Measurements from ENCODE around the gene RNF220.

Gene RNF220

DNA sequence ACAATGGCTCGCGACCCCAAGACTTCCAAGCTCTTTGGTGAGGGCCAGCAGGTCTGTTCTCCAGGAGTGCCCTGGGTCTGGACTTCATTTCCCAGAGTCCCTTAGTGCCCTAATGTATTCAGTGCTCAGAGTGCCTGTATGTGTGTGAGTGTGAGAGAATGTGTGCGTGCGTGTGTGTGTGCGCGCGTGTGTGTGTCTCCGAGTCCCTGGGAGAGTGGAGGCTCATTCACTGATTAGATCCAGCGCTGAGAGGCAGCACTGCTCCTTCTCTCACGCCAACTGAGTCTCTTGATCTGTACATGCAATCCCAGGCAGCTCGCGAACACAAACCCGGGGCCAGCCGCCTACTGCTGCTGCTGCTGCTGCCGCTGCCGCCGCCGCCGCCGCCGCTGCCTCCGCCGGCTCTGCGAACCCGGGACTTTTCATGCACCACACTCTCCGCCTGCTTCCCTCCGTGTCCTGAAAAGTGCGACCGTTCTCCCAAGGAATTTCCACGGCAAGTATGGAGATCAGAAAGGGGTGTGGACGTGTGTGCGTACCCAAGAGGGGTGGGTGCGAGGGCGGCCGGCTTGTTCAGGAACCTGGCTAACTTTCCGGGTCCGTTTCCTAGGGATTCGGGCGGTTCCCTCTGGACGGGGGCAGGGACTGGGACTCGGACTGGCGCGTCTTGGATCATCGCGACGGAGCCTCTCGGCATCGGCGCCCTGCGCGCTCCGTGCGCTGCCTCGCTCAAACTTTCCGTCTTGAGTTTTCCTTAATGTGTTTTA lies at the start of gene RNF220:
RNF220 (plus strand) TSS at position 225 of the 767 bp plus-strand sequence.
- DNase-seq (ENCODE audit: low spot score), result no peak

DNA sequence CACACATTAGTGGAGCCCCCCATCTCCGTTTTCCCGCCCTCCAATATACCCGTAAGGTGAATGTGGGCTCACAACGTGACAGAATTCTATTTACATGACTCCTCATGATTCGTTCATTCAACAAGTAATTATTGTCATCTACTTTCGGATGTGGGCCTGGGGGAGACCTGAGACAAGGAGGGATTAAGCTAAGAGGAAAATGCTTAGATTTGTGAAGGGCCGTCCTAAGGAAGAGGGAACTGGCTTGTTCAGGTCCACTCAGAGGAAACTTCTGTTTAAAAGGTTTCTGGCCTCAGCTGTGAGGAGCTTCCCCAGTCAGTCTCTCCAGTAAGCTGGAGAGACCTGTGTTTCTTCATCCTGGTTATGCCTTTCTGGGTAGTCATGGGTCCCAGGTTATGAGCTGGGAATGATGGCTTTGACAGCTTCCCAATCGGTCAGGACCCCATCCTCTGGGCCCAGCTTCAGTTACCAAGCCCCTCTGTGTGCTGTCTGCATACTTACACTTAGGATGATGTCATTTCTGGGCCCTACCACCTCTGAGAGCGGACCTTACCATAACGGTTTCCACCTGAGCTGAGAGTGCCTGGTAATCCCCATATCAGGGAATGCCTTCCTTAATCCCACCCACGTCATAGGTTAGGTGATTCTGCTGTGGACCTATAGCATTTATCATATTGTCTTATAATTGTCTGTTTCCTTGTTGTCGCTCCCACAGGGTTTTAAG lies 49.3 kb upstream of the RNF220 start:
- DNase-seq (ENCODE audit: low spot score), result no peak

DNA sequence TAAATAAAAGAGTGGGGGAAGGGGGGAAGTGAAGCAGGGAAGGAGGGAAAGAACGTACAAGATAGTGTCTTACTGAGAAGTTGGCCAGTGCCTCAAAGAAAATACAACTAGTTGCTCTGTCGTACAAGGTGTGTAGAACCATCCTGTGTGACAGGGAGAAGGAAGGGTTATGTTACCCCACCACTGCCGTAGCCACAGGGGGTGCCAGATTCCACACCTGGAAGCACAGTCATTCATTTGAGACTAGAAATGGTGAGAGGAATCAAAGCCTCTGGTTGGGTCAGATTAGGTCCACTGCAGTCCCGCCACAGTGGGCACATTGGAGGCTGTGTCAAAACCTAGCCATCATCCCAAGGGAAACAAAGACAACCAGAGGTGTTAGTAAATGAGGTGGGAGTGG lies 47.3 kb upstream of the RNF220 start:
- no peak for DNase-seq (ENCODE audit: low spot score)

DNA sequence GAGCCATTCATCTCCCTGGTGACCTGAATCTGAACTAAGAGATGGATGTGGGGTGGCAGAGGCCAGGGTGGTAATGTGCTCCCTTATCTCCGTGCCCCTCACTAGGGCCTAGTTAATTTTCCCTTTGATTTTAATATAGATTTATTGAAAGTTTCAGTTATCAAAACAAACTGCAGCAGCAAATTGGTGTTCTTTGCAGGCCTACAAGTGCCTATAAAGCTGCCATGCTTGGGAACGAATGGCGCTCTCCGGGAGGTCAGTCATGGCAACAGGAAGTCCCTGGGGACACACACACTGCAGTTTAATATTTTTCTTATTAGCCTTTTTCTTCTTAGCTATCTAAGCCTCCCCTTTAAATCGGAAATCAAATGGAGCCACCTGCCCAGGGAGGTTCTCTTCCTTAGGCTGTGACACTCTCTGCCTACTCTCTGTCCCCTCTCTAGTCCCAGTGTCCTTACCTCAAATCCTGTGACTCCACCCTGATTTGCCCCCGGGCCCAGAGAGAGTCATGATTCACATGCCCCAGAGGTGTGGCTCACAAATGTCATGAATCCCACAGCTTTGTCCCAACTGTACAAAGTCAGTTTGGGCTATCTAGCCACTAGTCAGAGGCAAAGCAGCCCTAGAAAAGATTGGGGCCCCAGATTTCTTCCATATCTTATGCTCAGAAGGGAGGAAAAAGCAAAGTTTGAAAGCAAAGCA lies 45.7 kb upstream of the RNF220 start:
- no peak for DNase-seq (ENCODE audit: low spot score)

DNA sequence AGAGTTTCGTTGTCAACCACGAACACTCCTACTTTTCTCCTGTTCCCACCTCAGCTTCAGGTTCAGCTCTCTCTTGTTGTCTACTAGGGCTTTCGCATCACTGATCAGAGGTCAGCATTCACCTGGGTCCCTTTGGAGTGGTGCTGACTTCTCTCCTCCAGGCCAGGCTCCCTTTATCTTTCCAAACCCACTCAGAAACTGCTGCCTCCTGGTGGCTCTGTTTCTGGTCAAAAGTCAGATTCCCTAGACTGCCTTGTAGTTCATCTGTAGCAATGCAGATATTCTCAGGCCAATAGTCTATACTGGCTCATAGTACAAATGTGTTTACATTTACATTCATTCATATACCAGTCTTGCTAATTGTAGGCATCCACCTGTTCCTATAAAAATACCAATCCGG lies 43.6 kb upstream of the RNF220 start:
- DNase-seq (ENCODE audit: low spot score), result no peak

DNA sequence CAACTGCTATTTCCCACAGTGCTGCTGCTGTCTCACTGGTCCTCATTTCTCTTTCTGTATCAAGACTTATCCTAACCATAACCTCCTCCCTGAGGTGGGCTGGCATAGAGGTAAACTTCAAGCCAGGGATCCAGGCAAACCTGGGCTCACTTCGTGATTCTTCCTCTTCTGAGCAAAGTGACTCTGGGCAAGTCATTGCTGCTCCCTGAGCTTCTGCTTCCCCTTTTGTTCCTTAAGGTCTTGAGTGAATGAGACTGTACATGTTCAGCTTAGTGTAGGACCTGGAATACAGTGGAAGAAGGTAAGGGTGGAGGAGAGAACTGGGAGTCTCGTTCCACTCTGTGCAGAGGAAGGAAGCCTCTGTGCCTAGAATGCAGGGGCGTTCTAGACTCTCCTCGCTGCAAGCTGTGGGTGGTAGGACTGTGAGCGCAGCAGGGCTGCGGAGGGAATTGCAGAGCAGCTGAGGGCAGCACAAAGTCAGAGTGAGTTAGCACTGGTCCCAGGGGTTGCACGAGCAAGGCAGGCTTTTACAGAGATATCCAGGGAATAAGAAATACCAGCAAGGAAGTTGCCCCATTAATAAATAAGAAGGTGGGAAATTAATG lies 38.6 kb upstream of the RNF220 start:
- DNase-seq (ENCODE audit: low spot score), result no peak

DNA sequence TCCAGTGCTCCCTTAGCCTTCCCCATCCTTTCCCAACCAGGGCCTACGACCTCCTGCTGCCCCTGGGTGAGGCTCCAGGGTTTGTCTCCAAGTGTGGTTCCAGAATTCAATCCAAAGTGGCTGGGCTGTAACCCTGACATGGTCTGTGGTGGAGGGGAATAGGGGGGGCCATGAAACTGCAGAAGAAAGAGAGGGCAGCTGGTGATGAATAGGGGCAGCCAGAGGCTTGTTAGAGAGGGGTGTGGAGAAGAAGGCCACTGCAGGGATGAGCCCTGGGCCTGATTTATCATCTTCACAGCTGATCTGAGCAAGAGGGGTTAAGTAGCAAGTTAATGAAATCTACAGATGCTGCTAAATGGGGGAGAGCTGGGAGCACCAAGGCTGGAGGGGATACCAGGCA lies 37.1 kb upstream of the RNF220 start:
- no peak for DNase-seq (ENCODE audit: low spot score)

DNA sequence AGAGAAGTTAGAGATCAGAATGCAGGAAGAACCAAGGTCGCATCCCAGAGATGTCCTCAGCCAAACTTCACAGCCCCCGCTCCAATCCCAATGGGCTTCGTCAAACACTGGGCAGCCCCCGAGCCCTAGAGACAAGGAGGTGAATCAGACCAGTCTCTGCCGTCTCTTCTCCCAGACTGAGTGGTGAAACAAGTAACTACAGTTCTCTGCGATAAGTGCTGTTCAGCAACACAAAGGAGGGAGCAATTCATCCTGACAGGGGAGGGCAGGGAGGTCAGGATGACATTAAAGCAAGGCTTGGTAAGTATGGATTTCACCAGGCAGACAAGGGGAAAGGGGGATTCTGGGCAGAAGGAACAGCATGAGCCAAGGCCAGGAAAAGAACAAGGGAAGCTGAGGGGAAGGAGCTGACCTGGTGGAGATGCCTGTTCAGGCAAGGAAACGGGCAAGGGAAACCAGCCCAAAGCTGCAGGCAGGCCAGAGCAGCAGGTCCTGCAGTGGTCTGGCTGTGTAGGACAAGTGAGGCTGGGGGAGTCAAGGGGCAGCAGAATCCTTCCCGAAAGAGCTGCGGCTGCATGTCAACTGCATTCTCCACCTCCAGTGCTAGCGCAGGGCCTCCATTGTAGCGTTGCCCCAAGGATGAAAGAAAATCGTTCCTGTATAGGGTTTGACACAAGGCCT lies 36.4 kb upstream of the RNF220 start:
- no peak for DNase-seq (ENCODE audit: low spot score)

DNA sequence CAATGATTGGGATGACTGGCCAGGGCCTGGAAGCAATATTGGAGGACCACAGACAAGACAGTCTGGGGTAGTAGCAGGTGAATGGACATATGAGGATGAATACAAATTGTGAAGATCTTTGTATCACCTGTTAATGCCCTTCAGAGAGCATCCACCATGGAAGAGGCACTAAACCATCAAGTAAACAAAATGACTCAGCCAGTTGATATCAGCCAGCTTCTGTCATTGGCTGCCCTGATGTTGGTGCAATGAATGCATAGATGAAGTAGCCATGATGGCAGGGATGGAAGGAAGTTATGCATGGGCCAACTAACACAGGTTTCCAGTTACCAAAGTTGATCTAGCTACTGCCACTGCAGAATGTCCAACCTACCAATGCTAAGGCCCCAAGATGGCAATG lies 33.8 kb upstream of the RNF220 start:
- no peak for DNase-seq (ENCODE audit: low spot score)

DNA sequence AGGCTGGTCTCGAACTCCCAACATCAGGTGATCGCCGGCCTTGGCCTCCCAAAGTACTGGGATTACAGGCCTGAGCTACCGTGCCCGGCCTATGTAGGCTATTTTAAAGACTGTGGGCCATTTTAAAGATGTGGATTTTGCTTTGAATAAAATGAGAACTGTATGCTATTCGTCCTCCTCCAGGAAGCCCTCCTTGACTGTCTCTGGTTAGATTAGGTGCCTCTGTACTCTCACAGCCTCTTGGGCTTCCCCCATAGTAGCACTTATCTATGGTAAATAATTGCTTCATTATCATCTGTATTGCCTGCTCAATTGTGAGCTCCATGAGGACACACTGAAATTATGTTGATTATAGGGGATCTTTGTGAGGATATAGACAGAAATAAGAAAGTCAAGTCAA lies 29.5 kb upstream of the RNF220 start:
- DNase-seq (ENCODE audit: low spot score), result no peak

DNA sequence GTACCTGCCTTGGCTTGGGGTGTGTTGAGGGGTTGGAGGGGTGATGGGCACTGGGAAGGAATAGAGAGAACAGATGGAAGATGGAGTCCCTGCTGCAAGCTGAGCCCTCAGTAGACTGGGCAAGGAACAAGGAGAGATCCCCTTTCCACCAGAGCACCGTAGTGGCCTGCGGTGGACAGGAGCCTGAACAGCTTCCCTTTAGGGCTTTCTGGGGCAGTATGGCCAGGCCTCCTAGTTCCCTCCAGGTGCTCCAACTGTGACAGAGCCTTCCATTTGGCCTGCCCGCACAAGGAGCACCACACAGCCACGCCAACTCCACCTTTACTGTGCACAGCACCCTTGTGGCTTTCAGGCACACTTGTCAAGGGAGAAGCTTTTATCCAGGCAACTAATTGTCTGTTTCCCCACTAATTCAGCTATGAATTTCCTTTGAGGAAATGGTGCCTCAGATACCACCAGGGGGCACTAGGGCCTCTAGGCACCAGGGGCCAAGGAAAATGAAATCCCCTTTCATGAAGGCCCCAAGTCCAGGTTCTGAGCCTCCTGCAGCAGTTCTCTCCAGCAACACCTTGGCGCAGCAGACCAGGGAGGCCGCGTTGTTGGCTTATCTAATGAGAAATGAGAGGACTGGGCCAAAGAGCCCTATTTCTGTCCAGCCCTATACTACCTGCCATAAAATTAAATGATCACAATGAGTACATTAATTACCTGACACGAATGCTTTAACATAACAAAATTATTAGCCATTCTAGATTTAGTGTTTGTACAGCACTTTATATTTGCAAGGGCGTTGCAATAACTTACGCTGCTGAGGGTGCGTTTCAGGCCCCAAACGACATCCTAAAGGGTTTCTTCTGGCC lies 26.9 kb upstream of the RNF220 start:
- DNase-seq (ENCODE audit: low spot score), result peak; percentile 60

DNA sequence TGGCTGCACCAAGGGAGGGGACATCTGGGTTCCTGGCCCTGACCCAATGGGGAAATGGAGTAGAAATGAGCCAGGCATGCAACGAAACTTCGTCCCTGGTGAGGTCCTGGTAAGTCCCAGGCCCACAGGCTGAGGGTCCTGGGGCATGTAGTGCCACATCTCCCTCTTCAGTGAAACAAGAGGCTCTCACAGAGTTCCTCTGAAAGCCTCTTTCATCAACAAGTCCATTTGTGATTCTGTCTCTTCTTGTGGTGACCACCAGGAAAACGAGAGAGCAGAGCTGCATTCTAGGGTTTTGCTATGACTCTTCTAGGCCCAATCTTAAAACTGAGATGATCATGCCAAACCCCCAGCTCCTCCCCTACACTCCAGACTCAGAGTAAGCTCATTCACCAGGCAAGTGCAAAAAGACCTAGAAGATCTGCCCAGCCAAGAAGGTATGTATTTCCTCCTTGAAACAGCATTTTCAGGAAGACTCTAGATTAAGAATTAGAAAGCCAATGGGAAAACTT lies 24.3 kb upstream of the RNF220 start:
- no peak for DNase-seq (ENCODE audit: low spot score)

DNA sequence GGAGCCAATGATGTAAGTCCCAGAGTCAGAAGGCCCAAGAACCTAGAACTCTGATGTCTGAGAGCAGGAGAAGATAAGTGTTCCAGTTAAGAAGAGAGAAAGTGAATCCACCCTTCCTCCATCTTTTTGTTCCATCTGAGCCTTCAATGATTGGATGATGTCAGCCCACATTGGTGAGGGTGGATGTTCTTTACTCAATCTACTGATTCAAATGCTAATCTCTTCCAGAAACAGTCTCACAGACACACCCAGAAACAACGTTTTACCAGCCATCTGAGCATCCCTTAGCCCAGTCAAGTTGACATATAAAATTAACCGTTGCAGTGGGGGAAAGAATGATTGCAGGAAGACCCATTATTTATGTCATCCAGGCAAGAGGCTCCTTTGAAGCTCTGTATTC lies 16.5 kb upstream of the RNF220 start:
- DNase-seq (ENCODE audit: low spot score), result no peak

DNA sequence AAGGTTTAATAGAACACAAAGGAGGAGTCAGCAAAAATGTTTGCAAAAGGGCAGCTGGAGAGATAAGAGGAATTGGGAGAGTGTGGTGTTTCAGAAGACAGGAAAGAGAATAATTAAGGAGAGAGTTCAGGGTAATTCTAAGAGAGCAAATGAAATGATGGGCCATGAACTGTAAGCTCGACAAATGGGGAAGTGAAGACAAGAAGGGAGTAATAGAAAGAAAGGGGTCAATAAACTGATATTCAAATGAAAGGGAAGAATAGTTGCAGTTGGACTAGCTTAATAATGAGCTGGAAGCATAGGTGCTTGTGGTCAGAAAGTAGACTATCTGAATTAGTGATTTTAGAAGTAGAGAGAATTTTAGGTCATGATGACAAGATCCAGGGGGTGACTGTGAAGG lies 15.6 kb upstream of the RNF220 start:
- DNase-seq (ENCODE audit: low spot score), result no peak

DNA sequence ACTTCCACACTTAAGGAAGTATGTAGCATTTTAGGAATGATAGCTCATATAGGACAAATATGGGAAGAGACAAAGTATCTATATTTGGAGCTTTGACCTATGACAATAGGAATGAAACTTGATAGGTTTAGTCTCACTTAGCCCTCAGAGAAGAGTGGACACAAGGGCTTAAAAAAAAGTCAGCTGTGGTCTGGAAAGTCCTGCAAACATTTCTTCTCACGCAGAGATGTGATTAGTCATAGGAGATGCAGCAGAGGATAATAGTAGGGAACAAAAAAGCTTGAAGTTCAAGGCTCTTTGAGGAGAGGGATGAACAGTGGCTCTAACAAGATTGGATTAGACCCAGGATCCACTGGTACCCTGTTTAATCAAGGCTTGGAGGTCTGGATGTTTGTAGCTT lies 14.8 kb upstream of the RNF220 start:
- DNase-seq (ENCODE audit: low spot score), result no peak

DNA sequence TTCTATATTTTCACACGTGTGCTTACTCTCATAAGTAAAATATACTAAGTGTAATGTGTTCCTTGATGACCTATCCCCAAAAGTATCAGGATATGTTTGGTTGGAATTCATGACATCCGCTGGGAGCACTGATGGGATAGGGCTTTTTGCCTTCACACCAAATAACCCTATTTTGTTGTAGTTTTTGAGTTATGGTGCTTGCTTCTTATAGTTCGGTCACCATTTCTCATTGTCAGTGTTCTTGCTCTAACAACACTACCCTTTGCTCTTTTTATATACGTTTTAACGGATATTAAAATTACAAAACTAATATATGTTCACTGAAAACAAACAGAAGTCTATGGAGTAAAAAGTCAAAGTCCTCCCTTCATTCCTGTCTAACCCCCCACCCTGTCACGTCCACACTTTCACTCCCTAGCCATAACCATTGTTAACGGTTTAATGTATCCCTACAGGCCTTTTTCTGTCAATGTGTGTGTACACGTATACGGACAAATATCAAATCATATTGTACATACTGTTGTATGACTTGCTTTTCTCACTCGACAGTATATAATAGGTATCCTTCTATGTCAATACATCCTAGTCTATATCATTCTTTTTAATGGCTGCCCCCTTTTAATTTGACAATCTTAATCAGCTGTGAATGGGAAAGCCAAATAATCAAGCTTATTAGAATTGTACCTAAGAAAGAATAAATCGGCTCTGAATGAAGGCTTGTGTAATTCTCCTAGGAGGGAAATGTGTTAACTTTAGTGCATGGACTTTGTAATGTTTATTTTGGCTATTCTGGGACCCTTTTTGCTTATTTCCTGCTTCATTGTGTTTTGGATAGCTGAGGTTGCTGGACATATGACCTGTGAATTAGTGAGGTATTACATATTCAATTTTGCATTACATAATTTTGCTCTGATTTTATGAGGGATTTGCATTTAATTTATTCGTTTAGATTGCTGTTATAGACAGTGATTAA lies 3.5 kb upstream of the RNF220 start:
- no peak for DNase-seq (ENCODE audit: low spot score)

DNA sequence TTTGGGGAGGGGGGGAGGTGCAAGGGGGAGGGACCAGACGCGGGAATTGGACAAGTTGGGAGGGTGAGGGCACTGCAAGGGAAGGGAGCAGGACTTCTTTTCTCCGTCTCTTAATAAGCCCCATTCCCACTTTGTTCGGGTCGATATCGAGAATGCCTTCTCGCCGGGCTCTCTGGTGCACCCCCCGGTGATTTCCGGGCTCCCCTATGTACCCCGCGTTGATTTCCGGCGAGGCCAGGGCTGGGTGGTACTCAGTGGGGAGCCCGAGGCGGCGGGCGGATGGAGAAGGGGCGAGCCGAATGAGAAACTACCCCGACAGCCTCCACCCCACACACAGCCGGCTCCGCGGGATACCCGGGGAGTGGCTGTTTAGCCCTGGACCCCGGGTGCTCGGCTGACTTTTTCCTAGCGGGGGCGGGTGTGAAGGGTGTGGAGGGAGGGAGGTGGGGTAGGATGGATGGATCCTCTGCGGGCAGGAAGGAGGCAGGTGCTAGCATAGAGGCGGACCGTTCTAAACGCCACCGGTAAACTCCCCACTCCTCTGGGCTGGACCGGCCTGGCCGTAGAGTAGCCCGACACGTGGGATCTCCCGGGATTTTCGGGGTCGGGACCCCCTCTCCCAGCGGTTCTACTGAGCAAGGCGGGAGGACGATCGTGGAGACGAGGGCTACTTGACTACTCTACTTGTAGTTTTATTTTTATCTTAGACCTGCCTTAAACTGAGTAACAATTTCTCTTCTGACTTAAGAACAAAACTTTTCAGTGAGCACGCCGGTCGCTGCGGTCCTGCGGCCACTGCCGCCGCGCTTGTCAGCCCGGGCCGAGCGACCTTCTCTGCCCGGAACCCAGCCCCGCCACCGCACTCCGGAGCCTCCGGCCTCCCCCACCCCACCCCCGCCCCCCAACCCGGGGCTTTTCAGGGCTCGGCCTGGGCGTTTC lies 1.0 kb downstream of the RNF220 start:
- DNase-seq (ENCODE audit: low spot score), result peak; percentile 25

DNA sequence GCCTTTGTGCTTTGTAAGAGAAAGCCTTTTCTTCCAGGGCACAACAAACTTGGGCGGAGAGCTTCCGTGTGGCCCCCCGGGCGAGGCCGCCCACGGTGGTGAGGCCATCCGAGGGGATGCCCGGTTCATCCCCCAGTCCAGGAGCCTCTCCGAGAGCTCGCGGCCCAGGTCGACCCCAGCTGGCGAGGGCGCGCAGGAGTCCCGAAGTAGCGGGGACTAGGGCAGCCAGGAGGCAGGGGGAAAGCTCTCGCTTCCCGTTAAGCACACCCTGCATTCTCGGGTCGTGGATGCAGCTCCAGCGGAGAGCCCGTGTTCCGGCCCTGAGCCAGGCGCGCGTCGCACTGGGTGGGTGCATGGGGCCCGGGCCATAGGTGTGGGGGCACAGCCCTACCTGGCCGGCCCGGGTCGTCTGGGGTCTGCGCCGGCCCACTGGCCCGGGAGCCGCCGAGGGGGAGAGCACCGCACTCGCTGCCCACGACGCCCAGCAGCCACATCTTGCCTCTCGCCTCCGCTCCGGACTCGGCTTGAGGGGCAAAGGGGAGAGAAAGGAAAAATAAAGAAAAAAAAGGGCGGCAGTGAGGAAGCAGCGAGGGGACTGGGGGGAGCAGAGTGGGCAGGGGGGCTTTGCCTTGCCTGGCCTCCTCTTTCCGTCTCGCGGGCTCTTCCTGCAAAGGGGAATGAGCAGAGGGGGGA lies 1.8 kb downstream of the RNF220 start:
- DNase-seq (ENCODE audit: low spot score), result peak; percentile 27

Data from germinal center (tissue), 1 donor.